WERI-Rb-1 (cell line): Measurements from ENCODE around the gene TMEM130.

Experiments used
- DNase-seq: peaks from one replicate; pipeline ENCODE4 v3.0.0-alpha.2; 2020
- H3K27ac ChIP-seq: fragments of 250-450 bp; sonication (Bioruptor Pico); 2 replicates; pipeline ENCODE4 v1.5.1; 2020; ENCODE audit warnings: mild to moderate bottlenecking, moderate library complexity
- H3K27me3 ChIP-seq: fragments of 250-450 bp; sonication (Bioruptor Pico); 2 replicates; pipeline ENCODE4 v1.5.1; 2021; ENCODE audit warnings: mild to moderate bottlenecking, low read depth, moderate library complexity; ENCODE audit not compliant: insufficient read depth, severe bottlenecking
- H3K36me3 ChIP-seq: fragments of 250-450 bp; sonication (Bioruptor Pico); 2 replicates; pipeline ENCODE4 v1.5.1; 2020; ENCODE audit warnings: mild to moderate bottlenecking, moderate library complexity
- H3K4me3 ChIP-seq: 2 replicates; pipeline ENCODE4 v1.5.1; 2011; ENCODE audit warnings: low read depth, mild to moderate bottlenecking, control low read depth, low read length
- H3K9me3 ChIP-seq: fragments of 250-450 bp; sonication (Bioruptor Pico); 2 replicates; pipeline ENCODE4 v1.5.1; 2021; ENCODE audit warnings: mild to moderate bottlenecking, moderate library complexity; ENCODE audit not compliant: severe bottlenecking
- TF ChIP-seq, protein P1 (sequence below): IDR thresholded peaks from 2 replicates; pipeline ENCODE4 v1.5.1; 2011; ENCODE audit warnings: low read depth, mild to moderate bottlenecking, control low read depth, inconsistent platforms, low read length

The TMEM130 gene

DNA sequence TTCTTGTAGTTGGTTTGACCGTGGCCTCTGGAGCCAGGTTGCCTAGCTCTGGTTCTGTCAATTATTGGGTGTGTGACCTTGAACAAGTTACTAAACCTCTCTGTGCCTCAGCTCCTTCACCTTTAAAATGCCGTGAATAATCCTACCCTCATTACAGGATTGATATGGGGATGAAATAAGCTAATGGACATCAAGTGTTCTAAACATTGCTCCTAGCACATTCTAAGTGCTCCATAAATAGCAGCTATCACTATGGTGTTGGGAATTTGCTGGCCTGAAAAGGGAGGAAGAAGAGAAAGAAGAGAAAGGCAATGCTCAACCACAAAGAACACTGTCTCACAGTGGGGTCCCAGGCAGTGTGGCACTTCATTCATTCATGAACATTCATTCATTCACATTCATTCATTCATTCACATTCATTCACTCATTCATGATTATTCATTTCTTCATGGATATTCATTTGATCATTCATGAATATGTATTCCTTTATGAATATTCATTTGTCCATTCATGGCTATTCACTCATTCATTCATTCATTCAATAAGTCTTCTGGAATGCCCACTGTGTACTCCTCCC lies 38.8 kb downstream of the TMEM130 start:
- TF ChIP-seq, protein P1, sequence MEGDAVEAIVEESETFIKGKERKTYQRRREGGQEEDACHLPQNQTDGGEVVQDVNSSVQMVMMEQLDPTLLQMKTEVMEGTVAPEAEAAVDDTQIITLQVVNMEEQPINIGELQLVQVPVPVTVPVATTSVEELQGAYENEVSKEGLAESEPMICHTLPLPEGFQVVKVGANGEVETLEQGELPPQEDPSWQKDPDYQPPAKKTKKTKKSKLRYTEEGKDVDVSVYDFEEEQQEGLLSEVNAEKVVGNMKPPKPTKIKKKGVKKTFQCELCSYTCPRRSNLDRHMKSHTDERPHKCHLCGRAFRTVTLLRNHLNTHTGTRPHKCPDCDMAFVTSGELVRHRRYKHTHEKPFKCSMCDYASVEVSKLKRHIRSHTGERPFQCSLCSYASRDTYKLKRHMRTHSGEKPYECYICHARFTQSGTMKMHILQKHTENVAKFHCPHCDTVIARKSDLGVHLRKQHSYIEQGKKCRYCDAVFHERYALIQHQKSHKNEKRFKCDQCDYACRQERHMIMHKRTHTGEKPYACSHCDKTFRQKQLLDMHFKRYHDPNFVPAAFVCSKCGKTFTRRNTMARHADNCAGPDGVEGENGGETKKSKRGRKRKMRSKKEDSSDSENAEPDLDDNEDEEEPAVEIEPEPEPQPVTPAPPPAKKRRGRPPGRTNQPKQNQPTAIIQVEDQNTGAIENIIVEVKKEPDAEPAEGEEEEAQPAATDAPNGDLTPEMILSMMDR = no peak
- Histone ChIP-seq H3K9me3 (no peaks in the 10 kb centered on the region), H3K4me3 (no peak overlapping the region), H3K27me3 (no peaks in the 10 kb centered on the region), H3K27ac (no peak overlapping the region), H3K36me3 (no peaks in the 10 kb centered on the region)
- no peak for DNase-seq

DNA sequence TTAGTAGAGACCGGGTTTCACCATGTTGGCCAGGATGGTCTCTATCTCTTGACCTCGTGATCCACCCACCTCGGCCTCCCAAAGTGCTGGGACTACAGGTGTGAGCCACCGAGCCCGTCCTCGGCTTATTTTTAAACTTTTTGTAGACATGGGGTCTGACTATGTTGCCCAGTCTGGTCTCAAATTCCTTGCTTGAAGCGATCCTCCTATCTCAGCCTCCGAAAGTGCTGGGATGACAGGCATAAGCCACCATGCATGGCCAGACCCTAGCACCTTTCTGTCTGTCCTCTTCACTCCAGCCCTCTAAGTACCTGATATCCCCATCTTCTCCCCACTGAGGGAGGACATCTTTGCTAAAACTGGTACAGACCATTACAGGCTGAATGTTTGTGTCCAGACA lies 41.4 kb downstream of the TMEM130 start:
- DNase-seq = no peak
- H3K9me3 ChIP-seq = no peaks in the 10 kb centered on the region
- H3K27ac ChIP-seq = no peak overlapping the region
- no peaks in the 10 kb centered on the region for H3K36me3 ChIP-seq
- no peaks in the 10 kb centered on the region for H3K27me3 ChIP-seq
- TF ChIP-seq, protein P1 = no peak
- no peak overlapping the region for H3K4me3 ChIP-seq

DNA sequence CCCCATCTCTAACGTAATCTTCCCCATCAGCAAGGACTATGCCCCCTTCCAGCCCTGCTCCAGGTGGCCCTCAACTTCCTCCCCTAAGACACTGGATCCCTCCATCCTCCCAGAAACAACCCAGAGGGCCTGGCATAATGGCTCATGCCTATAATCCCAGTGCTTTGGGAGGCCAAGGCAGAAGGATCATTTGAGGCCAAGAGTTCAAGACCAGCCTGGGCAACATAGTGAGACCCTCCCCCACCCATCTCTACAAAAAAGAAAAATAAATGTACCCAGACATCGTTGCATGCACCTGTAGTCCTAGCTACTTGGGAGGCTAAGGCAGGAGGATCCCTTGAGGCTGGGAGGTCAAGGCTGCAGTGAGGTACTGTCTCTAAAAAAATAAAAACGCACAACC lies 42.6 kb downstream of the TMEM130 start:
- Histone ChIP-seq H3K36me3 (no peaks in the 10 kb centered on the region), H3K9me3 (no peaks in the 10 kb centered on the region), H3K4me3 (no peak overlapping the region), H3K27ac (no peak overlapping the region), H3K27me3 (no peaks in the 10 kb centered on the region)
- no peak for DNase-seq
- TF ChIP-seq, protein P1 = no peak

DNA sequence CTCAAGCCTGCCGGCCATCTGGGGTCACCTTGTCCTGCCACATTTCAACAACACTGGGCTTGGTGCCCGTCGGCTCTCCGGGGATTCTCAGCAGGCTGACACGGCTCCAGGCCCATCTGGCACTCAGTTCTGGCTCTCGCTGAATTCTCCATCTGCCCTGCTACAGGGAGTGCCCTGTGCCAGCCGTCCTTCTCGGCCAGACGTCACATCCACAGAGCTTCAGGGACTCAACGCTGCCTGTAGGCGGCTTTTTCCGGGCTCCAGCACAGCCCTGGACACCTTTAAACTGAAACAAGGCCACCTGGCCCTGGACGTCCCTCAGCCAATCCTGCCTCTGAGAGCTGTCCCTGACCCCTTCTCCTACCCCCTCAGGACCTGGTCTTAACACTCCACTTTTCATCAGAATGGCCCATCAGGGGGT lies 43.0 kb downstream of the TMEM130 start:
- H3K27me3 ChIP-seq = no peaks in the 10 kb centered on the region
- H3K9me3 ChIP-seq = no peaks in the 10 kb centered on the region
- peak overlapping the region; percentile 13 for H3K27ac ChIP-seq
- DNase-seq = peak; percentile 65
- H3K4me3 ChIP-seq = no peak overlapping the region
- H3K36me3 ChIP-seq = no peaks in the 10 kb centered on the region
- TF ChIP-seq, protein P1 = peak; percentile 34; the same call in 1 of the 2 replicates

DNA sequence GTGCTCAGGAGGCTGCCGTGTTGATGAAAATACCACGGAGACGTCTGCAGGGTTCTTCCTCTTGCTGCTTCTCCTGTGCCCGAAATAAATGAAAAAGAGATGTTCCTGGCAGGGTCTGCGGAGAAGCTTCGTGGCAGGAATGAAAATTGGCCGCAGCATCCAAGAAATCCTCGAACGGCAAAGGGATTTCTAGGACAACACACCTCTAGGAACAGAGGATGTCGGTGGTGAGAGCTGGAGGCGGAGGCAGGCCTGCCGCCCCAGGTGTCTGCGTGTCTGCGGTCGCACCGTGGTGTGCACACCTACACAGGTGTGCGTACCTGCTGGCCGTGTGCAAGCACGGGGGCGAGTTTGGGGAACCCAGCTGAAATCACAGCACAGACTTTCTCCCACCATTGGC lies 43.4 kb downstream of the TMEM130 start:
- Histone ChIP-seq H3K4me3 (no peak overlapping the region), H3K27ac (peak overlapping the region; percentile 13; the same call in 1 of the 2 replicates), H3K9me3 (no peaks in the 10 kb centered on the region), H3K36me3 (no peaks in the 10 kb centered on the region), H3K27me3 (no peaks in the 10 kb centered on the region)
- no peak for DNase-seq
- TF ChIP-seq, protein P1 = no peak

DNA sequence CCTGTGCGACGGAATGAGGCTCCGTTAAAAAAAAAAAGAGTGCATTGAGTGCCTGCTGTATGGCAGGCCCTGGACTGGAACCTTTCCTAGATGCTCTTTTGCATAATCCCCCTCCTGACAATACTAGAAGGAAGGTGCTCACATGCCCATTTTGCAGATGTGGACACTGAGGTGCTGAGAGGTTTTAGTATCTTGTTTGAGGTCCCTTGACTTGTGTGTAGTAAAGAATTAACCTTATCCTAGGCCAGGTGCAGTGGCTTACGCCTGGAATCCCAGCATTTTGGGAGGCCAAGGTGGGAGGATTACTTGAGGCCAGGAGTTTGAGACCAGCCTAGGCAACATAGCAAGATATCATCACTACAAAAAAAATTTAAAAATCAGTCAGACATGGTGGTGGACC lies 46.6 kb downstream of the TMEM130 start:
- no peak overlapping the region for H3K4me3 ChIP-seq
- H3K27me3 ChIP-seq = no peaks in the 10 kb centered on the region
- DNase-seq = no peak
- H3K36me3 ChIP-seq = no peaks in the 10 kb centered on the region
- no peak overlapping the region for H3K27ac ChIP-seq
- no peaks in the 10 kb centered on the region for H3K9me3 ChIP-seq
- TF ChIP-seq, protein P1 = no peak
